B cell (primary cell): ENCODE data around the gene TBCD. TPM values are rescaled to one million over a fixed set of nuclear protein-coding genes. Genes with fewer than 3 reads are reported as not detected.

Experiments used
- ATAC-seq: fragments of 200-7000 bp; cut with Tn5 transposase; one replicate; pipeline ENCODE4 v1.10.0; 2021; ENCODE audit warnings: low read depth, mild to moderate bottlenecking, moderate number of reproducible peaks, moderate library complexity
- CTCF ChIA-PET: fragments of 350-600 bp; sonication (Branson Sonifier 250); formaldehyde crosslinking; loops from one replicate; lab custom pipeline; 2021; ENCODE audit warnings: antibody characterized with exemption, inconsistent platforms; lab: Charles Lee
- POLR2A ChIA-PET: fragments of 350-600 bp; sonication (Branson Sonifier 250); formaldehyde crosslinking; loops from one replicate; lab custom pipeline; 2021; ENCODE audit warnings: antibody characterized with exemption; lab: Charles Lee
- DNase-seq: peaks from one replicate; pipeline ENCODE4 v3.0.0; 2013
- H2AFZ ChIP-seq: 2 replicates; pipeline ENCODE4 v1.6.1; 2012; ENCODE audit warnings: mild to moderate bottlenecking, low read depth, low read length; ENCODE audit not compliant: insufficient read depth, poor library complexity, severe bottlenecking
- H3K27ac ChIP-seq, 2 donors: 1 replicate in 1 of 2; 2 replicates in 1 of 2; pipeline ENCODE4 v1.5.1; 2012 to 2013; ENCODE audit warnings: low read length in 2 of 2, mild to moderate bottlenecking in 2 of 2, moderate library complexity in 1 of 2
- H3K27me3 ChIP-seq, 4 experiments: fragments of 200-600 bp in 1 of 4; sonication (generic) in 1 of 4; replicated peaks in 1 of 4; 1 replicate in 2 of 4; 2 replicates in 2 of 4; pipeline versions ENCODE4 v1.6.1 to v1.7.0; 2013 to 2016; ENCODE audit warnings: low read length in 3 of 4, mild to moderate bottlenecking in 2 of 4, mixed read lengths in 1 of 4, moderate library complexity in 1 of 4; ENCODE audit not compliant: insufficient read depth in 4 of 4, control insufficient read depth in 3 of 4; ENCODE audit errors: control extremely low read depth in 1 of 4
- H3K36me3 ChIP-seq, 2 experiments: replicated peaks in 1 of 2; 1 replicate in 1 of 2; 2 replicates in 1 of 2; pipeline versions ENCODE4 v1.6.1 to v1.7.1; 2013; ENCODE audit warnings: low read length in 1 of 2; ENCODE audit not compliant: insufficient read depth in 2 of 2, control insufficient read depth in 1 of 2; ENCODE audit errors: control extremely low read depth in 1 of 2, extremely low read depth in 1 of 2
- H3K4me1 ChIP-seq, 2 donors: fragments of 200-600 bp in 1 of 2; sonication (generic) in 1 of 2; 1 replicate in 1 of 2; 2 replicates in 1 of 2; pipeline versions ENCODE4 v1.5.1 to v1.6.1; 2013 to 2017; ENCODE audit warnings: low read length in 2 of 2; ENCODE audit not compliant: control insufficient read depth in 2 of 2, insufficient read depth in 2 of 2
- H3K4me2 ChIP-seq: replicated peaks from 2 replicates; pipeline ENCODE3; 2012; ENCODE audit warnings: mild to moderate bottlenecking, low read depth, low read length; ENCODE audit not compliant: poor library complexity, severe bottlenecking
- H3K4me3 ChIP-seq, 5 experiments: fragments of 200-600 bp in 1 of 5; sonication (generic) in 1 of 5; 1 replicate in 3 of 5; 2 replicates in 2 of 5; pipeline versions ENCODE4 v1.5.1 to v1.7.0; 2011 to 2016; ENCODE audit warnings: low read length in 4 of 5, mild to moderate bottlenecking in 4 of 5, low read depth in 2 of 5, control low read depth in 1 of 5, moderate library complexity in 1 of 5; ENCODE audit not compliant: insufficient read depth in 1 of 5; ENCODE audit errors: control extremely low read depth in 1 of 5, extremely low read depth in 1 of 5
- H3K79me2 ChIP-seq: fragments of 200-600 bp; sonication (generic); one replicate; pipeline ENCODE4 v1.6.0; 2016; ENCODE audit warnings: low read length; ENCODE audit not compliant: control insufficient read depth, insufficient read depth
- H3K9ac ChIP-seq: fragments of 200-600 bp; sonication (generic); 2 replicates; pipeline ENCODE4 v1.6.1; 2017; ENCODE audit warnings: mild to moderate bottlenecking, low read length, moderate library complexity
- H3K9me3 ChIP-seq, 3 donors: one replicate each; pipeline versions ENCODE4 v1.6.1 to v1.7.1; 2013; ENCODE audit warnings: low read length in 2 of 3; ENCODE audit not compliant: control insufficient read depth in 2 of 3, insufficient read depth in 1 of 3; ENCODE audit errors: control extremely low read depth in 1 of 3
- H4K20me1 ChIP-seq: 2 replicates; pipeline ENCODE4 v1.6.0; 2012; ENCODE audit warnings: mild to moderate bottlenecking, low read length; ENCODE audit not compliant: insufficient read depth, control insufficient read depth, poor library complexity, severe bottlenecking
- H3K27ac Mint-ChIP-seq: one replicate; pipeline ENCODE4 v1.8.0; 2021; ENCODE audit warnings: mixed read lengths
- H3K27me3 Mint-ChIP-seq: one replicate; pipeline ENCODE4 v1.8.0; 2021; ENCODE audit warnings: mixed read lengths
- H3K4me1 Mint-ChIP-seq: one replicate; pipeline ENCODE4 v1.8.0; 2021; ENCODE audit warnings: mixed read lengths
- H3K4me3 Mint-ChIP-seq: one replicate; pipeline ENCODE4 v1.8.0; 2021; ENCODE audit warnings: mixed read lengths
- H3K9me3 Mint-ChIP-seq: one replicate; pipeline ENCODE4 v1.8.0; 2022; ENCODE audit warnings: mixed read lengths; ENCODE audit not compliant: insufficient read depth
- CTCF ChIP-seq: fragments of 200-600 bp; IDR thresholded peaks from one replicate; pipeline ENCODE4 v1.8.0; 2022; ENCODE audit warnings: antibody characterized with exemption, mild to moderate bottlenecking
- EZH2 ChIP-seq: IDR thresholded peaks from 2 replicates; pipeline ENCODE4 v1.6.1; 2012; ENCODE audit warnings: borderline replicate concordance, low read depth, mild to moderate bottlenecking, moderate library complexity, low read length; ENCODE audit not compliant: insufficient read depth, poor library complexity, severe bottlenecking
- WGBS: methylation state at CpG from one replicate; pipeline ENCODE4 v1.1.5; 2013; ENCODE audit warnings: missing lambda C conversion rate; ENCODE audit not compliant: insufficient coverage; 5-methylcytosine and 5-hydroxymethylcytosine counted together
- intact Hi-C: fragments of 100-400 bp; cut with micrococcal nuclease; formaldehyde crosslinking; loops from one replicate; pipeline ENCODE4 v1.10.0; 2022
- polyA plus RNA-seq: library from polyadenylated mRNA; depleted of rRNA; stranded (reverse); fragments of >200 nt; gene quantifications from 2 replicates; pipeline ENCODE4 v1.2.3, GENCODE V29; 2012
- total RNA-seq, 2 donors: library from RNA; stranded (reverse); fragments of 120-200 nt in 1 of 2; gene quantifications; 1 replicate in 1 of 2; 2 replicates in 1 of 2; pipeline versions ENCODE4 v1.2.3 to v1.2.4, GENCODE V29; 2013 to 2022

TBCD gene
- total and polyA plus RNA-seq, 2 donors (not counting 1 experiment from before 2014, with no cell fraction given): 60.8 to 101 TPM

- H3K4me3 Mint-ChIP-seq: peak overlapping the region; percentile 53
- H3K27me3 Mint-ChIP-seq: no peaks in the 10 kb centered on the region
- H3K4me1 ChIP-seq: peaks cover 6 to 7% of the 10 kb centered on the region in 2 donors
- no peak overlapping the region for H2AFZ ChIP-seq
- H4K20me1 ChIP-seq: no peaks in the 10 kb centered on the region
- H3K79me2 ChIP-seq: no peaks in the 10 kb centered on the region
- H3K36me3 ChIP-seq: peaks cover 4 to 8% of the 10 kb centered on the region in 2 experiments
- peaks cover 4% of the 10 kb centered on the region for H3K4me1 Mint-ChIP-seq
- peaks cover 0 to 8% (median 3%) of the 10 kb centered on the region in 4 experiments for H3K27me3 ChIP-seq
- TF ChIP-seq CTCF (no peak), EZH2 (no peak)
- no peak overlapping the region for H3K4me2 ChIP-seq
- ChIA-PET POLR2A (no interaction called here), CTCF (no interaction called here)
- no peak overlapping the region for H3K4me3 ChIP-seq
- 95% methylated on average over 17 of the region's 18 CpGs for WGBS
- H3K27ac Mint-ChIP-seq: no peak overlapping the region
- intact Hi-C loops: no loop called here
- peaks cover 1 to 43% (median 17%) of the 10 kb centered on the region in 3 donors for H3K9me3 ChIP-seq
- H3K27ac ChIP-seq: no peak overlapping the region
- ATAC-seq: no peak
- no peak for DNase-seq
- H3K9me3 Mint-ChIP-seq: peaks cover 3% of the 10 kb centered on the region
- H3K9ac ChIP-seq: no peak overlapping the region
Measured at GRCh38 chr17:82736511-82737185, 15.2 kb upstream of the TBCD start.
